IPS-18c (cell line): ENCODE measurements around the gene FMR1.

Experiments
- H3K4me3 ChIP-seq: 2 replicates; pipeline ENCODE4 v1.7.0; 2013; ENCODE audit warnings: low read depth, mild to moderate bottlenecking, low read length, moderate library complexity; ENCODE audit not compliant: insufficient read depth
- H3K9me3 ChIP-seq: one replicate; pipeline ENCODE4 v1.6.1; 2013; ENCODE audit warnings: mild to moderate bottlenecking, low read length, moderate library complexity; ENCODE audit not compliant: control insufficient read depth, insufficient read depth

The FMR1 gene

DNA sequence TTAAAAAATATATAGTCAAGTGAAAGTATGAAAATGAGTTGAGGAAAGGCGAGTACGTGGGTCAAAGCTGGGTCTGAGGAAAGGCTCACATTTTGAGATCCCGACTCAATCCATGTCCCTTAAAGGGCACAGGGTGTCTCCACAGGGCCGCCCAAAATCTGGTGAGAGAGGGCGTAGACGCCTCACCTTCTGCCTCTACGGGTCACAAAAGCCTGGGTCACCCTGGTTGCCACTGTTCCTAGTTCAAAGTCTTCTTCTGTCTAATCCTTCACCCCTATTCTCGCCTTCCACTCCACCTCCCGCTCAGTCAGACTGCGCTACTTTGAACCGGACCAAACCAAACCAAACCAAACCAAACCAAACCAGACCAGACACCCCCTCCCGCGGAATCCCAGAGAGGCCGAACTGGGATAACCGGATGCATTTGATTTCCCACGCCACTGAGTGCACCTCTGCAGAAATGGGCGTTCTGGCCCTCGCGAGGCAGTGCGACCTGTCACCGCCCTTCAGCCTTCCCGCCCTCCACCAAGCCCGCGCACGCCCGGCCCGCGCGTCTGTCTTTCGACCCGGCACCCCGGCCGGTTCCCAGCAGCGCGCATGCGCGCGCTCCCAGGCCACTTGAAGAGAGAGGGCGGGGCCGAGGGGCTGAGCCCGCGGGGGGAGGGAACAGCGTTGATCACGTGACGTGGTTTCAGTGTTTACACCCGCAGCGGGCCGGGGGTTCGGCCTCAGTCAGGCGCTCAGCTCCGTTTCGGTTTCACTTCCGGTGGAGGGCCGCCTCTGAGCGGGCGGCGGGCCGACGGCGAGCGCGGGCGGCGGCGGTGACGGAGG is at the start of gene FMR1:
FMR1 (plus strand) TSS at position 728 of the 831 bp plus-strand sequence. CDS start 261 bp downstream, outside the sequence.
- peak within 1 kb of the TSS; percentile 76 for H3K4me3 ChIP-seq
- peaks cover 3% of the 10 kb centered on the region for H3K9me3 ChIP-seq

DNA sequence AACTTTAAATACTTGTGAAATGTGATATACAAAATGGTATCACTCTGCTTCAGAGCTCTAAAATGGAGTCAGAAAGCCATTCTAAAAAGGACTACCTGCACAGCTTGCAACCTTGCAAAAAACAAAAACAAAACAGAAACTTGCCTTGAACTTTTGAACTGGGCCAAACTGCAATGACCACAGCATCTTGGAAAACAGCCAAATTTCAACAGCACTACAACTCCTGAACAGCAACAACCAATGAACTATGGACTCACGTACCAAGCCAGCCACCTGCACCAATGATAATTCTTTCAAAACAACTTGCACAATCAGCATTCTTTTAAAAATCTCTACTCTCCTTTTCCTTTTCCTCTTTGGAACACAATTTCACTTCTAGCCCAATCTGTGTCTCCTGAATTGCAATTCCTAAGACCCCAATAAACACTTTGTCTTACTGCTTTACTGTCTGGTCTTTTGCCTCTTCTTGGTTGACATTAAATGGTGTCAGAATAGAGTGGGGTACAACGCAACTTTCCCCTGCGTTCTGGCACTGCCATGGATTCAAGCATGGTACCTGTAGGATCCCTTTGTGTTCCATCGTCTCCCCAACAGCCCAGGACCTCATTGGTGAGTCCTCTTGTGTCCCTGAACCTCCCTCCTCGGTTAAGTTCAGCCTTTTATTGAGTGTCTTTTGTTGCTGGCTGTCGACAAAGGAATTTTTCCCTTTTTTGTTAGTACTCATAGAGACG is 35.7 kb upstream of the FMR1 start:
- Histone ChIP-seq H3K4me3 (no peak overlapping the region), H3K9me3 (peaks cover 10% of the 10 kb centered on the region)

DNA sequence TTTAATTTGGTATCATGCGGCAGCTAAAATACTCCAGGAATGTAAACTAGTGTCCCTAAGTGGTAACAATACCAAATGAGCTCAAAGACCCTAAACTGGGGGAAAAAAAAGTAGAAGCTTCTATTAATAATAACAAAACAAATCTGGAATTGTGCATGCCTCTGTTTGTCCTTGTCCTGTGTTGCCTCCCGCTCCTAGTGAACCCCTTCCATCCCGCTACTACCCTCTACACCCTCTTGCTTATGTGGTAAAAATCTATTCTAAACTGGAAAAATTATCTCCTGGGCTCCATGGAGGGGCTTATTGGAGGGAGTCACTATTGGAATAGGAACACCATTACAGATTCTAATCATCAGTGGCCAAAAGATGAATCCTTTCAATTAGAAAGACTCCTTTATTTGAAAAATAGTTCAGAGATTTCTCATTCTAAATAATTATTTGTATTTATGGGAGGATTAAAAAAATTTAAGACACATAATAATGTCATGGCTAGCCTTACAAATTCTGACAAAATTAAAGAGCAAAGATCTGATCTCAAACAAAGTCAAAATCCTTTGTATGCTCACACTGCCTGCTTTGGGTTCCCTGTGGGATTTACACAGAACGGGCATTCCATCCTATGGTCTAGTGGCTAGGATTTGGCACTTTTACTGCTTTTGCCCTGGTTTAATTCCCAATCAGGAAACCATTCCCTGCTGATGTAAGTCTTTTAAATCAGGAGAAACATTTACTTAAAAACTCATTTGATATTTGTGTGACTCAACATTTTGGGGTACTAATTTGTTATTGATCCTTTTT is 34.7 kb upstream of the FMR1 start:
- peaks cover 10% of the 10 kb centered on the region for H3K9me3 ChIP-seq
- no peak overlapping the region for H3K4me3 ChIP-seq

DNA sequence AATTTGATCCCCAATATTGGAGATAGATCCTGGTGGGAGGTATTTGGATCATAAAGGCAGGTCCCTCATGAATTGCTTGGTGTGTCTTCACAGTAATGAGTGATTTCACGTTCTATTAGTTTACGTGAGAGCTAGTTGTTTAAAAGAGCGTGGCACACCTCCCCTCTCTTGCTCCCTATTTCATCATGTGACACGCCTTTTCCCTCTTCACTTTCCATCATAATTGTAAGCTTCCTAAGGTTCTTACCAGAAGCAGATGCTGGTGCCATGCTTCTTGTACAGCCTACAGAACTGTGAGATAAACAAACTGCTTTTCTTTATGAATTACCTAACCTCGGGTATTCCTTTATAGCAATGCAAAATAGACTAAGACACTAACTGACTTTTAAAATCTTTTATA is 34.0 kb upstream of the FMR1 start:
- H3K4me3 ChIP-seq = no peak overlapping the region
- peaks cover 10% of the 10 kb centered on the region for H3K9me3 ChIP-seq

DNA sequence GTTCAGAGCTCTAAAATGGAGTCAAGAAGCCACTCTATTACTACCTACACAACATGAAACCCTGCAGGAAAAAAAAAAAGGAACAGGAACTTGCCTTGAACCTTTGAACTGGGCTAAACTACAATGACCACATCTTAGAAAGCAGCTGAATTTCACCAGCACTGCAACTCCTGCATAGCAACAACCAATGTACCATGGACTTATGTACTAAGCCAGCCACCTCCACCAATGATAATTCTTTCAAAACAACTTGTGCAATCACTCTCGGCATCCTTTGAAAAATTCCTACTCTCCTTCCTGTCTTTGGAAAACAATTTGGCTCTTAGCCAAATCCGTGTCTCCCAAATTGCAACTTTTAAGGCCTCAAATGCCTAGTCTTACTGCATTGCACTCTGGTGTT is 26.8 kb upstream of the FMR1 start:
- peaks cover 4% of the 10 kb centered on the region for H3K9me3 ChIP-seq
- H3K4me3 ChIP-seq = no peak overlapping the region

DNA sequence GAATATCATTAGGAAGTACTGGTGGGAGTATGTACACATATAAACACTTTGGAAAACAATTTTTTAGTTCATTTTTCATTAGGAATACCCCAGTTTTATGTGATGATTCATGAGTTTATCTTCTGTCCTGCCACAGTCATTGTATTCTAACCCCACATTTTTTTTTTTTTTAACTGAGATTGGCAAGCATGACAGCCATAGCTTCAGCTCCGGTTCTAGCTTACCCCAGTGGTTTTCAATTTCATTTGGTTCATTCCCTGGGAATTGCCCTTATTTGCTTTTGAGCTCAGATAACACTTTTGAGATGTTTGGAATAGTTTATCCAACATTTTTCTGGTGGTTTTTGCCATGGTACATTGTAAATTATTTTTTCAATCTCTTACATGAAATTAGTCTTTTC is 21.0 kb upstream of the FMR1 start:
- H3K9me3 ChIP-seq = no peaks in the 10 kb centered on the region
- H3K4me3 ChIP-seq = no peak overlapping the region

DNA sequence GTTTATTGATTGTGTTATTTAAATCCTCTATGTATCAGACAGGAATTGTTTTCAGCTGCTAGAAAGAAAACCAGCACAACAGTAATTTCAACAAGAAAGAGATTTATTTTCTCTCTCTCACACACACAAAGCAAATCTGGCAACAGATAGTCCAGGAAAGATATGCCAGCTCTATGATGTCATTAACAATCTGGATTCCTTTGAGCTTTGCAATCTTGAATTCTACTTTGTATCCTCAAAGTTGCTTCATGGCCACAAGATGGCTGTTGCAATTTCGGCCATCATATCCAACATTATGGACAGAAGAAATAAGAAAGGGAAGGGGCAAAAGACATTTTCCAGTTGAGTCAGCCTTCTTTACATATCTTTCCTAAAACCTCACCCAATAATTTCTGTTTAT is 19.8 kb upstream of the FMR1 start:
- no peak overlapping the region for H3K4me3 ChIP-seq

DNA sequence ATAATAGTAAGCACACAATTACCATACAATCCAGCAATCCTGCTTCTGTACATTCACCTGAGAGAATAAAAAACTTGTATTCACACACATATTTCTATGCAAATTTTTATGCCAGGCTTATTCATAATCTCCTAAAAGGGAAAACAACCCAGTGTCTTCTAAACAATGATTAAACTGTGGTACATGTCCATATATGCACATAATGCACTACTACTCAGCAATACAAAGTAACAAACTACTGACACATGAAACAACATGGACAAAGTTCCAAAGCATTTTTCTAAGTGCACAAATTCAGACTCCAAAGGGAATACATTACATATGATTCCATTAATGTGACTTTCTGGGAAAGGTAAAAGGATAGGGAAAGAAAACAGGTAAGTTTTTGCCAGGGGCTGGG is 18.0 kb upstream of the FMR1 start:
- H3K9me3 ChIP-seq = peaks cover 4% of the 10 kb centered on the region
- H3K4me3 ChIP-seq = no peak overlapping the region

More for the DNA sequence above, 19.8 kb upstream of the FMR1 start:
- H3K9me3 ChIP-seq = peaks cover 4% of the 10 kb centered on the region

DNA sequence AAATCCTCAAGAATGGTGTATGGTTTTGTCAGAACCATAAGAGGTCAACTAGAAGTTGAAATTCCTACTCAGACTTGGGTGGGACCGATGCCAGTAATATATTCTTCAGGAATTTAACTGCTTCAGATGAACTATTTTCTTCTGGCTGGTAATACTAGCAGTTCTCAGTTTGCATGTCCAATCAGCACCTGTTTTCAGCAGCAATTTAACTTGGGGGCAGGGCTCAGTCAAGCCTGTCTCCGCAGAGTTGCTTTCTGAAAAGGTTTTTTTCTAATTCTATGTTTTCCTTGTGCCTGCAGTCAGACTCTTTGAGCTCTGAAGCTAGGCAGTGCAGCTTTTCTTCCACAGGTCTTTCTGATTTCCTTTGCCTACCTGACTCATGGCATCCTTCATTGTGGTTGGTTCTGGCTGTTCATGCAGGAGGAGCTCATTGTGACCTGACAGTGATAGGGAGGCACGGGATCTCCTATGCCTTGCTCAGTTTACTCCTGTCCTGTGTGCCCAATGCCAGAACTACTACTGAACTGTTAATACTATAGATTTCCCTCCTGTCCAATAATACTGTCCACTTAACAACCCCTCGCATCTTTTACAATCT is 17.3 kb upstream of the FMR1 start:
- Histone ChIP-seq H3K9me3 (peaks cover 4% of the 10 kb centered on the region), H3K4me3 (no peak overlapping the region; the same call in 1 of the 2 replicates)

DNA sequence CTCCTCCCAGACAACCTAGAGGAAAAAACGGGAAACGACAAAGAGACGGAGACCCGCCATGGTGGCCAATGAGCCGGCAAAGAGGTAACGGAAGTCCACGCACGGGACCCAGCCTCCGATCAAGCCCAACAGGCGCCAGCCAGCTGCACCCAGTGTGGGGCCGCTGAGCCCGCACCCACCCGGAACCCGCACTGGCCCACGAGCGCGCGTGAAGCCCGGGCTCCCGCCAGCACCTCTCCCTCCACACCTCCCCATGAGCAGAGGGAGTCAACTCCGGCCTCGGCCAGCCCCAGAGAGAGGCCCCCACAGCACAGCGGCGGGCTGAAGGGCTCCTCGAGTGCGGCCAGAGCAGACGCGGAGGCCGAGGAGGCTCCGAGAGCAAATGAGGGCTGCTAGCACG is 14.6 kb upstream of the FMR1 start:
- Histone ChIP-seq H3K4me3 (no peak overlapping the region), H3K9me3 (peaks cover 4% of the 10 kb centered on the region)

DNA sequence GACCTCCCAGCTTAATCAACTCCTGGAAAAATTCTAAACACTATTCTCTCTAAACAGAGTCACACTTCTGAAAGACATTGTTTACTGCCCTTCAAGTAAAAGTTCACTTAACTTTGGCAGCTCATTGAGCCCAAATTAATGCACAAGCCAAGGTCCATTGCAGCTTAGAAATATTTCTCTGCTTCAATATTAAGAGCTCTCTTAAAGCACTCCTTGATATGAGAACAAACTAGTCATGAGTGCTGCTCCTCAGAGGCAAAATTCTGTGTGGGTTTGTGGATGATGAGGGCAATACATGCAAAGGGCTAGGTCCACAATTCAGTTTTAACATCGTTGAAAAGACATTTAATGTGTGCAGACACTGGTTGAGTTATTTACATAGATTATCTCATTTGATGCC is 12.8 kb upstream of the FMR1 start:
- no peak overlapping the region for H3K4me3 ChIP-seq
- H3K9me3 ChIP-seq = peaks cover 4% of the 10 kb centered on the region

DNA sequence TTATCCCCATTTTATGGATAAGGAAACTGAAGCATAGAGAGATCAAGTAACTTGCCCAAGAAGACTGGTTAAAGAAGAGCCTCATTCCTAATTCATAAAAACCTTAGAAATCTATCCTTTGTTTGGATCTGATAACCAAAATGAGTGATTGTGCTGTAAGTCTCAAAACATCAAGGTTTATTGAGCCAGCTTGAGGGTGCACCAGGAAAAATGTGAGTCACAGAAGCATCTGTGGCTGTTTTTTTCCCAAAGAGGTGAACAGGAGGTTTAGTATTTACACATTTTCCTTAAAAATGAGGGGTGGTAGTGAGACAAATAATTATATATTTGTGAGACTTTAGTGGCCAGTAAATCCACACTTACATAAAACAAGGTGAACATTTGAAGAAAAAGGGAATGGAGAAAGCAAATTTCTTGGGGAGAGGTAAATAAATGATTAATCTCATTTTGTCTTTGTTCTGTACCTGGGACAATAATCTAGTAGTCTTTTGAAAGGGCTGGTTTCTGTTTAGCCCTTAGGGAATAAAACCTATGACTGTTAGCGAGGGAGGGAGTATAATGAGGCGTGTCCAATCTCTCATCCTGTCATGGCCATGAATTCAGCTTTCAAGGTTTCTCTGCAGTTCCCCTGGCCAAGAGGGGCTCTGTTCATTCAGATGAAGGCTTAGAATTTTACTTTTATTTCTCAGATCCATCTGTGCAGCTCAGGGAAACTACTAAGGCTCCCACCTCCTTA is 12.2 kb upstream of the FMR1 start:
- Histone ChIP-seq H3K4me3 (no peak overlapping the region), H3K9me3 (peaks cover 4% of the 10 kb centered on the region)

DNA sequence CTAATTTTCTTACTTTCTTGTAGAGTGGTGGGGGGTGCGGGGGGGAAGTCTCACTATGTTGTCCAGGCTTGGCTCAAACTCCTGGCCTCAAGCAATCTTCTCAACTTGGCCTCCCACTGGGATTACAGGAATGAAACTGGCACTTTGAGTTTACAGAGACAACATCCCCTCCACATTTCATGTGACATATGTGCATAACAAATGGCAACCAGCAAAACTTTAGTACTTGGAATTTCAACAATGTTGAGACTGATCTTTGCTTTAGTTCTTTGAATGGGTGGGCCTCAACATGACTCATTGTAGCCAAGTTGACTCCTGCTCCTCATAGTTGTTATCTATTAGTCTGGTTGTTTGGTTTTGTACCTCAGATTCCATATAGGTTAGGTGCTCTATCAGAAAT is 11.4 kb upstream of the FMR1 start:
- H3K9me3 ChIP-seq = peaks cover 4% of the 10 kb centered on the region
- no peak overlapping the region for H3K4me3 ChIP-seq

DNA sequence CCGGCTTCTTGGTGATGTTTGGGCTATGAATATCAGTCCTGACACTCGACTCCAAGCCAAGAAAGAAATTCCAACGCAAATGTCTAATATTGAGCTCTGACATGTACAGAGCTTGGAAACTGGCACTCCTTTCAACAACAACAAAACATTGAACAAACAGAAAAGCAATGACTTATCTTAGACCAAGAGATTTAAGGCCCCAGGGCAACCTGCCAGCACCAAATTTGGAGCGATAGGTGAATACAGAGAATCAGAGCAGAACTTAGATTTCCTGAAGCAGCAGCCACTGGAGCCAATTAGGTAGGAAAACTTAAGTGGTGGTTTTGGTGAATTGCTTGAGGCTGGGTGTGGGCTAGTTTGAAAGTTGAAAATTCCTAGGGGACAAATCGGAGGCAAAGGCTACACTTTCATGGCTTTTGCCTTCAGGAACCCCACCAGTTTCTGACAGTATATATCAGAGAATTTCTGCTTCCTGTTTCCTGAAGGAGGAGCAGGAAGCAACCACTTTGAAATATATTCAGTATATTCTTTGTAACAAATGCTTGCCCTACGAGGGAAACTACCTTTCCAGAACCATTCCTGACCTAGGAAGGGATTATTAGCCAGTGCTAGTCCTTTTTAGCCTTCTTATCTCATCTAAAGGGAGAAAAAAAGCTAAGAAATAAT is 10.1 kb upstream of the FMR1 start:
- no peak overlapping the region for H3K4me3 ChIP-seq
- H3K9me3 ChIP-seq = peaks cover 2% of the 10 kb centered on the region

DNA sequence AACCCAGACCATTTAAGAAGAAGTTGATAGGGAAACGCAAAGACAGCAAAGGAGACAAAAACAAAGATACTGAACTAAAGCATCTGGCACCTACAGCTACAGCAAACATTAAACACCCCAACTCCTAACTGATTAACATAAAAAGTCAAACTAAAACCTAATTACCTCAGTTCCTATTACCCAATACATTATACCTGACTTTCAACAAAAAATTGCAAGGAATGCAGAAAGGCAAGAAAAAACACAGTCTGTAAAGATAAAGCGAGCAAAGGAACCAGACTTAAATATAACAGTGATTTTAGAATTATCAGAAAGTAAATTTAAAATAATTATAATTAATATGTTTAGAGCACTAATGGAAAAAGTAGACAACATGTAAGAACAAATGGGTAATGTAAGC is 9.4 kb upstream of the FMR1 start:
- no peak overlapping the region for H3K4me3 ChIP-seq
- H3K9me3 ChIP-seq = no peaks in the 10 kb centered on the region

DNA sequence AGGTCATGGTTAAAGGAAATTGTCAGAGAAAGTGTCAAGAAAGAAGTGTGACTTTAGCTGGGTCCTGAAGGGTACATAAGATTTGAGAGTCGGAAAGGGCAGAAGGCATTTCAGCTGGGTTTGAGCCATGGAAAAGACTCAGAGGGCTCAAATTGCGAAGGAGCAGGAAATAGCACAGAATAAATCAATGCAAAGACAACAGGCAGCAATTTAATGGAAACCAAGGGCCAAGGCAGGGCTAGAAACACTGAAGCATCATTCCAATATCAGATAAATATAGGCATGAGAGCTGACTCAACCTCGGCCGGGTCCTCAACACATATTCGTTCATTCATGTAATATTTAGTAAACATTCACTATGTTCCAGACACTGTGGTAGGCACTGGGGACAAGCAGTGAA is 3.6 kb upstream of the FMR1 start:
- no peak overlapping the region for H3K4me3 ChIP-seq
- H3K9me3 ChIP-seq = peaks cover 3% of the 10 kb centered on the region
